Measurements from ENCODE around the gene GABBR2. TPM values are rescaled to one million over a fixed set of nuclear protein-coding genes. Genes with fewer than 3 reads are reported as not detected.

Gene GABBR2
- total RNA-seq, 2 experiments from 2014 or later, result not detected

DNA sequence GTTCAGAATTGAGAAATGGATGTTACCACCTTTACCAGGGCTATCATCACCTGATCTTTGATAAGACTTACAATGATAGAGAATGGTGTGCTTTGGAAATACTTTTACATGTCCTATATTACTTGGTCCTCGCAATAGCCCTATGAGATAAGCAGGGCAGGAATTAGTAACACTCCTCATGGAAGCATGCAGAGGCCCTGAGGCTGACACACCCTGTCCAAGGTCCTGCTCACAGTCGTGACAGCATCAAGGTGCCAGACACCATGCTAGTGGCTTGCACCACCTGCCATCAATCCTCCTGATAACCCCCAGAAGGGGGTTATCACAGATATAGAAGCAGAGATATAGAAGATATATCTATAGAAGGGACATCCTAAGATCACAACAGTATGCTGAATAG is 236.5 kb downstream of the GABBR2 start:
- no peak for ATAC-seq (ENCODE audit: poor library complexity)
- H3K27ac Mint-ChIP-seq, result no peak overlapping the region
- POLR2A ChIA-PET, result no interaction called here
- H3K4me3 Mint-ChIP-seq, result no peak overlapping the region
- TF ChIP-seq, protein P1, sequence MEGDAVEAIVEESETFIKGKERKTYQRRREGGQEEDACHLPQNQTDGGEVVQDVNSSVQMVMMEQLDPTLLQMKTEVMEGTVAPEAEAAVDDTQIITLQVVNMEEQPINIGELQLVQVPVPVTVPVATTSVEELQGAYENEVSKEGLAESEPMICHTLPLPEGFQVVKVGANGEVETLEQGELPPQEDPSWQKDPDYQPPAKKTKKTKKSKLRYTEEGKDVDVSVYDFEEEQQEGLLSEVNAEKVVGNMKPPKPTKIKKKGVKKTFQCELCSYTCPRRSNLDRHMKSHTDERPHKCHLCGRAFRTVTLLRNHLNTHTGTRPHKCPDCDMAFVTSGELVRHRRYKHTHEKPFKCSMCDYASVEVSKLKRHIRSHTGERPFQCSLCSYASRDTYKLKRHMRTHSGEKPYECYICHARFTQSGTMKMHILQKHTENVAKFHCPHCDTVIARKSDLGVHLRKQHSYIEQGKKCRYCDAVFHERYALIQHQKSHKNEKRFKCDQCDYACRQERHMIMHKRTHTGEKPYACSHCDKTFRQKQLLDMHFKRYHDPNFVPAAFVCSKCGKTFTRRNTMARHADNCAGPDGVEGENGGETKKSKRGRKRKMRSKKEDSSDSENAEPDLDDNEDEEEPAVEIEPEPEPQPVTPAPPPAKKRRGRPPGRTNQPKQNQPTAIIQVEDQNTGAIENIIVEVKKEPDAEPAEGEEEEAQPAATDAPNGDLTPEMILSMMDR (IDR thresholded peaks at IDR 0.05), result no peak
- H3K36me3 ChIP-seq (ENCODE audit: insufficient read depth, low read length), result no peaks in the 10 kb centered on the region
- peaks cover 4 to 8% of the 10 kb centered on the region in 2 experiments for H3K27me3 ChIP-seq (ENCODE audit: control insufficient read depth in 1 of 2, insufficient read depth in 2 of 2, low read length in 2 of 2)
- CTCF ChIA-PET, result no interaction called here
- DNase-seq, result no peak
- H3K9me3 Mint-ChIP-seq, result peaks cover 2% of the 10 kb centered on the region
- no peaks in the 10 kb centered on the region for H3K4me1 Mint-ChIP-seq (ENCODE audit: low read depth)
- no peaks in the 10 kb centered on the region for H3K9me3 ChIP-seq (ENCODE audit: control insufficient read depth in 1 of 2, insufficient read depth in 1 of 2, low read length in 2 of 2)
- H3K27ac ChIP-seq (ENCODE audit: low read depth in 1 of 2, low read length in 2 of 2), result no peak overlapping the region
- no peak overlapping the region for H3K4me3 ChIP-seq (ENCODE audit: low read length)
- intact Hi-C loops (cut with DNase I, micrococcal nuclease), result no loop called here
- no peaks in the 10 kb centered on the region for H3K4me1 ChIP-seq (ENCODE audit: insufficient read depth, low read length)
- no peaks in the 10 kb centered on the region for H3K36me3 Mint-ChIP-seq (ENCODE audit: low read depth)
- H3K27me3 Mint-ChIP-seq, result peaks cover 36% of the 10 kb centered on the region

DNA sequence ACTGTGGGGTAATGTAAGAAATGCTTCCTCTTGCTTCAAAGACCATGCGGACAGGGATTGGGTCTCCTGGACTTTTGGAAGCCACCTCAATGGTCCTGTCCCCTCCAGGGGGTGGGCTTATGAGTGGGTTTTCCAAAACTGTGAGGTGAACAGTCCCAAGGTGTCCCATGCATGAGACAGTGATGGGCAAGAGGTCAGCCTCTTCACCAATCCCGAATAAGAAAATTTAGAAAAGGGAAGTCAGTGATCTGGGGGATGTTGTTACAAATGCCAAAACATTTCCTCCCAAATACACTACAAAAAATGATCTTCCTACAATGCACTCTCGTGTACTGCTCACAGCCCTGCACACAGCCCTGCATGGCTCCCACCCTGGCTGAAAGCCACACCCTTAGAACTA is 237.6 kb downstream of the GABBR2 start:
- TF ChIP-seq, protein P1 (IDR thresholded peaks at IDR 0.05), result no peak
- intact Hi-C loops (cut with DNase I, micrococcal nuclease), result no loop called here
- H3K27ac Mint-ChIP-seq, result no peak overlapping the region
- ChIA-PET POLR2A (no interaction called here), CTCF (no interaction called here)
- Histone ChIP-seq H3K4me3 (ENCODE audit: low read length) (no peak overlapping the region), H3K27ac (ENCODE audit: low read depth in 1 of 2, low read length in 2 of 2) (no peak overlapping the region), H3K9me3 (ENCODE audit: control insufficient read depth in 1 of 2, insufficient read depth in 1 of 2, low read length in 2 of 2) (no peaks in the 10 kb centered on the region), H3K36me3 (ENCODE audit: insufficient read depth, low read length) (no peaks in the 10 kb centered on the region), H3K4me1 (ENCODE audit: insufficient read depth, low read length) (no peaks in the 10 kb centered on the region), H3K27me3 (ENCODE audit: control insufficient read depth in 1 of 2, insufficient read depth in 2 of 2, low read length in 2 of 2) (peaks cover 4 to 9% of the 10 kb centered on the region in 2 experiments)
- peaks cover 2% of the 10 kb centered on the region for H3K9me3 Mint-ChIP-seq
- no peaks in the 10 kb centered on the region for H3K36me3 Mint-ChIP-seq (ENCODE audit: low read depth)
- peaks cover 45% of the 10 kb centered on the region for H3K27me3 Mint-ChIP-seq
- no peaks in the 10 kb centered on the region for H3K4me1 Mint-ChIP-seq (ENCODE audit: low read depth)
- ATAC-seq (ENCODE audit: poor library complexity) (no peak), DNase-seq (no peak)
- H3K4me3 Mint-ChIP-seq, result no peak overlapping the region

DNA sequence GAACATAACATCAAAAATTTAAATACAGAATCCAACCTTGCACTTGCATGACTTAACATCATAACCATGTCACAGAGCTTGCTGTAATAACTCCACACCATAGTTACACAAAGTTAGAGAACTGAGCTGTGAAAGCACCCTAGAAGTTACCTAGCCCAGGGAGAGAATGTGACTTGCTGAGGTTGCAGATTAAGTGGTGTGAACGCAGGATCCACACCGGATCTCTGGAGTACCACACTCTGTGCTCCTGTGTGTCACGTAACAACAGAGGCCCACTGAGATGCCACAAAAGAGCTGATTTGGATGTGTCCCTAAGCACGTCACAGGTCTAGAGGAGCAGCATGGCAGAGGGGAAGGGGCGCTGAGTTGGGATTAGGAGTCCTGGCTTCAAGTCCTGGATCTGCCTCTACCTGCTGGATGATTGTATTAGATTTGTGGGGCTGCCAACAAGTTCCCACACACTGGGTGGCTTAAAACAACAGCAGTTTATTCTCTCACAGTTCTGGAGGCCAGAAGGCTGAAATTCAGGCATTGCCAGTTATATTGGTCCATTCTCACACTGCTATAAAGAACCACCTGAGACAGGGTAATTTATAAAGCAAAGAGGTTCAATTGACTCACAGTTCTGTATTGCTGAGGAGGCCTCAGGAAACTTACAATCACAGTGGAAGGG is 240.0 kb downstream of the GABBR2 start:
- H3K27ac Mint-ChIP-seq, result no peak overlapping the region
- ChIA-PET CTCF (no interaction called here), POLR2A (no interaction called here)
- intact Hi-C loops (cut with DNase I, micrococcal nuclease), result no loop called here
- H3K9me3 ChIP-seq (ENCODE audit: control insufficient read depth in 1 of 2, insufficient read depth in 1 of 2, low read length in 2 of 2), result peaks cover 0 to 8% of the 10 kb centered on the region in 2 experiments
- DNase-seq (no peak), ATAC-seq (ENCODE audit: poor library complexity) (no peak)
- H3K4me1 ChIP-seq (ENCODE audit: insufficient read depth, low read length), result no peaks in the 10 kb centered on the region
- peaks cover 0 to 9% of the 10 kb centered on the region in 2 experiments for H3K27me3 ChIP-seq (ENCODE audit: control insufficient read depth in 1 of 2, insufficient read depth in 2 of 2, low read length in 2 of 2)
- no peaks in the 10 kb centered on the region for H3K36me3 ChIP-seq (ENCODE audit: insufficient read depth, low read length)
- H3K4me3 ChIP-seq (ENCODE audit: low read length), result no peak overlapping the region
- no peak overlapping the region for H3K27ac ChIP-seq (ENCODE audit: low read depth in 1 of 2, low read length in 2 of 2)
- no peaks in the 10 kb centered on the region for H3K4me1 Mint-ChIP-seq (ENCODE audit: low read depth)
- TF ChIP-seq, protein P1 (IDR thresholded peaks at IDR 0.05), result no peak
- H3K36me3 Mint-ChIP-seq (ENCODE audit: low read depth), result no peaks in the 10 kb centered on the region
- H3K9me3 Mint-ChIP-seq, result peaks cover 2% of the 10 kb centered on the region
- H3K4me3 Mint-ChIP-seq, result no peak overlapping the region
- peaks cover 48% of the 10 kb centered on the region for H3K27me3 Mint-ChIP-seq

All from CD4-positive, alpha-beta T cell (primary cell).